Right renal cortex interstitium (tissue), 3 donors: ENCODE measurements around the gene DNASE1L2. TPM values are rescaled to one million over a fixed set of nuclear protein-coding genes. Genes with fewer than 3 reads are reported as not detected.
A peak's percentile ranks its signal among the peaks of the same experiment; 100 is the strongest.

ENCODE experiments used
- DNase-seq, 3 donors: peaks; one replicate each; pipeline ENCODE4 v3.0.0-alpha.2; 2013; ENCODE audit warnings: low read depth in 3 of 3, low spot score in 2 of 3
- polyA plus RNA-seq, 3 donors: library from polyadenylated mRNA; unstranded; fragments of 120-200 nt; gene quantifications; one replicate each; pipeline ENCODE4 v1.2.1, GENCODE V29; 2013; ENCODE audit not compliant: insufficient read length in 3 of 3

Gene DNASE1L2
- polyA plus RNA-seq, 3 donors, result 0.68 to 0.74 (median 0.74) TPM

DNA sequence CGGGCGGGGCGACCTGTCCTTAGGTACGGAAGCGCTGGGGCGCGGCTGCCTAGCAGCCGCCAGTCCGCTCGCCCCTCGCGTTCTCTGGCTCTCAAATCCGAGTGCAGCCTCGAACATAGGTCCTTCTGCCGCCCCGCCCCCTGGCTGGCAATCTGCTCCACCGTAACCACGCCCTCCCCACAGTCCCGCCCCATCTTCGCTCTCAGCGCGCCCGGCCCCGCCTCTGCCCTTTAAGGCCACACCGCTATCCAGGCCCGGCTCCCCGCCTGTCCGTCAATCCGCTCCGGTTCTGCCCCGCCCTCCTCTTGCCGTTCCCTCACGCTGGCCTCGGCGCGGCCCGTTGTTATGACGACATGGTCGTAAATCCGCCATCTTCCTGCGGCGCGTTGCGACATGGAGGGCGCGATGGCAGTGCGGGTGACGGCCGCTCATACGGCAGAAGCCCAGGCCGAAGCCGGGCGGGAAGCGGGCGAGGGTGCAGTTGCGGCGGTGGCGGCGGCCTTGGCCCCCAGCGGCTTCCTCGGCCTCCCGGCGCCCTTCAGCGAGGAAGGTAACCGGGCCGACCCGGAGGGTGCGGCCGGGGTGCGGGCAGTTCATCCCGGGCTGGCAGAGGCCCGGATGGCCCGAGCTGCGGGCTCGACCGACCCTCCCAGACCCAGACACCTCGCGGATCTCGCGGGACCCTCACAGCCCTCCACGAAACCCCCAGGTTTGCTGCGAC lies 12.9 kb upstream of the DNASE1L2 start, which contains the start of gene E4F1:
TSS of gene E4F1 (plus strand) at position 371 of the 721 bp plus-strand sequence. CDS start at position 394, 23 bp downstream.
- DNase-seq, result peak; percentile 88 to 98 (median 94)

DNA sequence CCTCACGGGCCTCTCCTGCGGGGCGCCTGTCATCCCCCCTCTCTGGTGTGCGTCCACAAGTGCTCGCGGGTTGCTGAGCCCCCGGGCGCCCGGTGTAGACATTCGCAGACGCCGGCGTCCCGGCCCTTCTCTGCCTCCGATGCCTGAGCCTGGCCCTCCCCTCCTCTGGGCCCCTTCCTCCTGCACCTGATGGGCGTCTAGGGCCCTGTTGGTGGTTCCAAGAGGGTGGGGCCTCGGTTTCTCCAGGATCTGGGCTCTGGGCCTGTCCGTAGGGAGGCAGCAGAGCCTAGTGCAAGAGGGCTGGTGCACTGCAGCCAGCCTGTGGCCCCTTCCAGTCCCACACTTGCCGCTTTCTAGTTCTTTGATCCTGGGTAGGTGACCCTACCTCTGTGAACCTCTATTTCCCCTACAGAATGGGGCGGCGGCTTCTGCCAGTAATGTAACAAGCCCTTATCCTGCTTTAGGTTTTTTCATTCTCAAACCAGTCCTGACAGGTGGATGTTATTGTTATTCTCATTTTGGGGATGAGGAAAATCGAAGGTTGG lies 12.2 kb upstream of the DNASE1L2 start:
- DNase-seq, result no peak

DNA sequence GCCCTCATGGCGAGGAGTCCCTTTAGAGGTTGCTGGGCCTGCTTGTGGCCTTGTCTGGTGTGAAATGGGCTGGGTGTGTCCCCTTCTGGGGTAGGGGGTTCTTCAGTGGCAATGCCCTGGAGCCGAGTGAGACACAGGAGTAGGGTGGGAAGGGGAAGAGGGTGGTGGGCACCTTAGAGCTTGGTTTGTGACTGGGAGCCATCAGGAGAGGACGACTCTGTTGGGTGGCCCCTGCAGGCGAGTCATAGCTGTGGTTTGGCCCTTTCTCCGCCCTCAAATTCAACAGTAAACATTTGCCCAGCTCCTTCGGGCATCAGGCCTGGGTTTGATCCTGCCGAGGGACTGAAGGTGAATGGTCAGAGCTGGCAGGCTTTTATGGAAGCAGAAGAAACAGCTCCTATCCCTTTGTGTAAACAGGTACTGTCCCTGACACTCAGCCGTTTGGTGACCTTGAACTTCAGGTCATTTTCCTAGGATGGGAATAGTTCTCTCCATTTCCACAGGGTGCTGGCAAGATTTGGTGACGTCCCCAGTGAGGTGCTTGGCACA lies 9.9 kb upstream of the DNASE1L2 start:
- DNase-seq, result no peak

DNA sequence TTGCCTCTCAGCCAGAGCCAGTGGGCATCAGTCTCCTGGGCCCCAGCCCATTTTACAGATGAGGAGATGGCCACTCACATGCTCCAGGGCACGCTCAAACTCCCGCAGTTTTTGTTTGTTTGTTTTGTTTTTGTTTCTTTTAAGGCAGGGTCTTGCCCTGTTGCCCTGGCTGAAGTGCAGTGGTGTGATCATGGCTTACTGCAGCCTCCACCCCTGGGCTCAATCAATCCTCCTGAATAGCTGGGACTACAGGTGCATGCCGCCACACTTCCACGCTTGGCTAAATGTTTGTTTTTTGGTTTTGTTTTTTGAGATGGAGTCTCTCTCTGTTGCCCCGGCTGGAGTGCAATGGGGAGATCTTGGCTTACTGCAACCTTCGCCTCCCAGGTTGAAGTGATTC lies 9.3 kb upstream of the DNASE1L2 start:
- DNase-seq, result no peak

DNA sequence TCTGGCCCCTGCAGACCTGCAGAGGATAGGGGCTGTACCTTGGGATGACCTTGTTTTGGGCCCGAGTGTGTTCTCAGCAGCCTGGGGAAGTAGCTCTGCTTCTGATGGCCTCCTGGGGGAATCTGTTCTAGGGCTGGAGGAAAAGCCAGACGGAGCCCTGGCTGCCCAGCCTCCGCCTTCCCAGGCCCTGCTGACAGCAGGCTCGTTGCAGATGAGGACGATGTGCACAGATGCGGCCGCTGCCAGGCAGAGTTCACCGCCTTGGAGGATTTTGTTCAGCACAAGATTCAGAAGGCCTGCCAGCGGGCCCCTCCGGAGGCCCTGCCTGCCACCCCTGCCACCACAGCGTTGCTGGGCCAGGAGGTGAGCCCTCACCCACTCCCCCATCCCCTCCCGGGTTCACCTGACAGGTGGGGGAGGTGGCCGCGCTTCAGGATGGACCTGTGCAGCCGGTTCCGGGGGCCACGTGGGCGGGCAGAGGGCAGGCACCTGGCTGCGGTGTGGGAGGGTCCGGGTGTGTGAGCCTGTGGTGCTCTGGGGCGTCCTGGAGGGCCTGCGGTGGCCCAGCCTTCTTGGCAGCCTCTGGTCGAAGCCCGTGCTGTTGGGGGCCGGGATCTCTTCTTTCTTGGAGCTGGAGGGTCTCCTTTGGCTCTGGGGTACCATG lies 8.0 kb upstream of the DNASE1L2 start:
- no peak for DNase-seq

DNA sequence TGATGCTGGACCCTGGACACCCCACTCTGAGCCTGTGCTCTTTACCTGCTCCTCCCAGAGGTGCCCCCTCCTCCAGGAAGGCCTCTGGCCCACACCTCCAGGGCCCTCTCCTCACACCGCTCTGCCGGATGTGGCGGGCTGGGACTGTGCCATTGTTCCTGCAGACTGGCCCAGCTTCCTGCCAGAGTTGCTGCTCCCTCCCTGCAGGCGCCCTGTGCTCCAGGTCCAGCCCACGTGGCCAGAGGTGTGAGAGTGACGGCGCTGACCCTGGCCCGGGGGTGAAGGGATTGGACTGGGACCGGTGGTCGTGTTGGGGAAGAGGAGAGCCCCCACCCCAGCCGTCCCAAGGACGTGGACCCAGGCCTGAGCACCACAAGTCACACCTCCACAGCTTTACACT lies 7.2 kb upstream of the DNASE1L2 start:
- DNase-seq, result no peak

DNA sequence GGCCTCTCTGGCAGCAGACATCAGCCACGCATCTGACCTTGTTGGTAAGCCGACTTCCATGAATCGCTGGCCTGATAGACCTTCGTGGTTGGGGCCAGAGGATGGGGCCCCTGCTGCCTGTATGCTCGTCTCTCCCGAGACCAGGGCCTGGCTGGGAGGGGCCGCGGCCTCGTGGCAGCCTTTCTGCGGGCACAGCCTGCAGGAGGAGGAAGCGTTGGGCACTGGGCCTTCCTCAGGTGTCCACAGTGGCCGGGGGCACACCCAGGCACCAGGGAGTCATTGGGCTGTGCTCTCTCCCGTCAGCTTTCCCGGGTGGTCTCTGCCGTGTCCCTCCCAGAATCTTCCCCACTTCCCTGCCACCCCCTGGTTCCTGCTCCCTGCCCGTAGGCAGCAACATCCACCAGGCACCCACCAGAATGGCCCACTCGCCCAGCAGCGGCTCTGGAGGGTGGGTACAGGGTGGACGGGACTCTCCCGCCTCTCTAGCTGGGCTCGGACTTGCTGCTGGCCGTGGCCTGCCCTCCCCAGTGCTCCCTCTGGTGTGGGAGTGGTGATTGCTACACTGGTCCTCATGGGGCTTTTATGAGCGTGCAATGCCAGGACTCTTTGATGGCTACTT lies 6.5 kb upstream of the DNASE1L2 start:
- DNase-seq, result no peak

DNA sequence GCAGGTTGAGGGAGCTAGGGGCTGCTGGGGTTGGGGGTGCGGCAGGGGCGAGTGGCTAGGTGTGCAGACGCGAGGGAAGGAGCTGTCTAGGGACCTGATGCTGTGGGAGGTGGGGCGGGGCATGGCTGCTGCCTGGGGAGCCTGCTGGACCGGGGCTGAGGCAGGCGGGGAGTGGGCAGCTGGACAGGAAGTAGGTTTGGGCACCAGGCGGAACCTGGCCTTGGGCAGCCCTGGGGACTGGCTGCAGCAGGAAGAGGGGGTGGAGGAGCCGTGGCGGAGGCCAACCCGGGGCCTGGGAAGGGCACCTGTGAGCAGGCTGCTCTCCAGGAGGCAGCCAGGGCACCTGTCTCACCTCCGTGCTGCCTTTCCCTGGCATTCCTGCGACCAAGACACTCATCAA lies 5.9 kb upstream of the DNASE1L2 start:
- no peak for DNase-seq

DNA sequence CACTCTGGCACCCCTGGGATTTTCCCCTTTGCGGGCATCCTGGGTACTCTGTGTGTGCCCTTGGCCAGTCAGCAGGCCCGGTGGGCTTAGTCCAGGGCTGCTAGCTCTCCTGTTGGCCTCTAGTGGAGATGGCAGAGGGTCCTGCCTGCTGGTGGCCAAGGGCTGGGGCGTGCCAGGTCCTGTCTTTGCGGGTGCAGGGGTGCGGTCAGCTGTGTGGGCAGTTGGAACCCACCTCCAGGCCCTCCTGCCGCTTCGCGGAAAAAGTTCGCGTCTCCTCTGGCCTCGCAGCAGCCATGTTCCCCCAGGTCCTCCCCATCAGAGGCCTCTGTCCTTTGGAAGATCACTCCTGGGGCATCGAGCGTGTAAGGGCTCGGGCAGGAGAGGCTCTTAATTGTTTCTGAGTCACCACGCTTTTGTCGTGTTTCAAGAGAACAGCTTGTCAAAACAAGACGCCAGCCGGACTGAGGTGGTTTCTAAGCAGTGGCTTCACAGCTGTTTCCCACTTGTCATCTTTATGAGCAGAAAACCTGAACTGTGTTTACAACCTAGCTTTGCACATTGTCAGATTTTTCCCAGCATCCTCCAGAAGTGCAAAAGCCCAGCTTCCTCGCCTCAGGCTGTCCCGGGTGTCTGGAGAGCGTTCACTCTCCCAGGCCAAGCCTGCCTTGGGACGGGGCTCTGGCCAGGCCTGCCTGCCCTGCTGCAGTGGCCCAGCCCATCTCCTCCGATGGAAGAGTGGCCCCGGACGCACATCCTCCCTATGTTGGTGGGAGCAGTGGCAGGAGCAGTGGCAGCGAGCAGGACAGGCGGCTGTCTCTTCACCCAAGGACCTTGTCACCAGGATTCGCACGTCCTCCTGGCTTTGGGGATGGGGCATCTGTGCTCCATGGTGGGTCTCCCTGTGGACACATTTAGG lies 5.0 kb upstream of the DNASE1L2 start:
- no peak for DNase-seq

DNA sequence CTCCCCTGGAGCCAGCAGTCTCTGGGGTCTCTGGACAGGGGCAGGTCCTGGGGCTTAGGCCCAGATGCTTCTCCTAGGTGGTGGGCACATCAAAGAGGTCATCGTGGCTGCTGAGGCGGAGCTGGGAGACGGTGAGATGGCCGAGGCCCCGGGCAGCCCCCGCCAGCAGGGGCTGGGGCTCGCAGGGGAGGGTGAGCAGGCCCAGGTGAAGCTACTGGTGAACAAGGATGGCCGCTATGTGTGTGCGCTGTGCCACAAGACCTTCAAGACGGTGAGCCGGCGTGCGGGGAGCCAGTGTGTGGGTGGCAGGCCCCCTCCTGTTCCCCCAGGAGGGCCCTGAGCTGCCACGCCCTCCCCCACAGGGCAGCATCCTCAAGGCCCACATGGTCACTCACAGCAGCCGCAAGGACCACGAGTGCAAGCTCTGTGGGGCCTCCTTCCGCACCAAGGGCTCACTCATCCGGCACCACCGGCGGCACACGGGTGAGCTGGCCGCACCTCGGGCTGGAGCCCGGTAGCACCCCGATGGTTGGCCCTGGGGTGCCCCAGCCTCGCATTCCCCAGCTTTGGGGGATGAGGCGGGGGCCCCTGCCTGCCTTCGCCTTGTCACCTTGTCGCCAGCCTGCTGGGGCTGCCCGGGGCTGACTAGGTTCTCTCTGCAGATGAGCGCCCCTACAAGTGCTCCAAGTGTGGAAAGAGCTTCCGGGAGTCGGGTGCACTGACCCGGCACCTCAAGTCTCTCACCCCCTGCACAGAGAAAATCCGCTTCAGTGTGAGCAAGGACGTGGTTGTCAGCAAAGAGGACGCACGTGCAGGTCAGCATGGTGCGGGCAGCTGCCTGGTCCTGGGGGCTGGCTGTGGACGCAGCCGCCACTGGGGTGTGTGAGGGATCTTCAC lies 3.9 kb upstream of the DNASE1L2 start:
- no peak for DNase-seq

DNA sequence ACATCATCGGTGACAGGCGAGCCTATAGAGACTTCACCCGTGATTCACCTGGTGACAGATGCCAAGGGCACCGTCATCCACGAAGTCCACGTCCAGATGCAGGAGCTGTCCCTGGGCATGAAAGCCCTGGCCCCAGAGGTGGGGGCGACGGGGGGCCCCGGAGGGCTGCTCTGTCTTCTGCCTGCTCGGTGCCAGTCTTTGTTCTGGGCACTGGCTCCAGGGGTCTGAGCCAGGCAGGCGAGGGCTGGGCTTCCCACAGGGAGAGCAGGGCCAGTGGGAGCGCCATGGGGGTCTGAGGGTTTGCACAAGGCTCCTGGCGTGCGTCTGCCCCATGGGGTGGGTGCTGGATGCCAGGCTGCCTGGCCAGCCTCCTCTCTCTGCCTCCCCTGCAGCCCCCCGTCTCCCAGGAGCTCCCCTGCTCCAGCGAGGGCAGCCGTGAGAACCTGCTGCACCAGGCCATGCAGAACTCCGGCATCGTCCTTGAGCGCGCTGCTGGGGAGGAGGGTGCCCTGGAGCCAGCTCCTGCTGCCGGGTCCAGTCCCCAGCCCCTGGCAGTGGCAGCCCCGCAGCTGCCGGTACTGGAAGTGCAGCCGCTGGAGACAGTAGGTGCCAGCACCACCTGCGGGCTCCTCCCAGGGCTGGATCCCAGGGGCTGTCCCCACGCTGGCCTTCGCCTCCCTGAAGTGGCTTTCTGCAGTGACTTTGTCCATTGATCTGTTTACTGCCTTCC lies 3.0 kb upstream of the DNASE1L2 start:
- no peak for DNase-seq

DNA sequence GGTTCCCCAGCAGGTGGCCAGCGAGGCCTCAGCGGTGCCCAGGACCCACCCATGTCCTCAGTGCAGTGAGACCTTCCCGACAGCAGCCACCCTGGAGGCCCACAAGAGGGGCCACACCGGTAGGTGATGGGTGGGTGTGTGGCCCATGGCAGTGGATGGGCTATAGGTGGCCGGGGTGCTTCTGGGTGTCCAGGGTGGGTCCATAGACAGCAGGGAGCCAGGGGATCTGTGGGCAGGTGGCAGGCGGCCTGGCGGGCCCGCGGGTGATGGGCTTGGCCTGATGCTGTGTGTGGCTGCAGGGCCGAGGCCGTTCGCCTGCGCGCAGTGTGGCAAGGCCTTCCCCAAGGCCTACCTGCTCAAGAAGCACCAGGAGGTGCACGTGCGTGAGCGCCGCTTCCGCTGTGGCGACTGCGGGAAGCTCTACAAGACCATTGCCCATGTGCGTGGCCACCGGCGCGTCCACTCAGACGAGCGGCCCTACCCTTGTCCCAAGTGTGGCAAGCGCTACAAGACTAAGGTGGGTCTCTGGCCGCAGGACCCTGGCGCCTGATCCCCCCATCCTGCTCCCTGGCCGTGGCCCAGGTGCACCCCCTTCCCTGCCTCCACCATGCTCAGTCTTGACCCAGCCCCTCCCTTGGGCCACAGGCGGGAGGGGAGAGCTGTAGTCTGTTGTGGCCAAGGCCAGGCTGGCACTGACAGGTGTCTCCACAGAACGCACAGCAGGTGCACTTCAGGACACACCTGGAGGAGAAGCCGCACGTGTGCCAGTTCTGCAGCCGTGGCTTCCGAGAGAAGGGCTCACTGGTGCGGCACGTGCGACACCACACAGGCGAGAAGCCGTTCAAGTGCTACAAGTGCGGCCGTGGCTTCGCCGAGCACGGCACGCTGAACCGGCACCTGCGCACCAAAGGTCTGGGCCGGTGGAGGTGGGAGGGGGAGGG lies 2.1 kb upstream of the DNASE1L2 start:
- no peak for DNase-seq

DNA sequence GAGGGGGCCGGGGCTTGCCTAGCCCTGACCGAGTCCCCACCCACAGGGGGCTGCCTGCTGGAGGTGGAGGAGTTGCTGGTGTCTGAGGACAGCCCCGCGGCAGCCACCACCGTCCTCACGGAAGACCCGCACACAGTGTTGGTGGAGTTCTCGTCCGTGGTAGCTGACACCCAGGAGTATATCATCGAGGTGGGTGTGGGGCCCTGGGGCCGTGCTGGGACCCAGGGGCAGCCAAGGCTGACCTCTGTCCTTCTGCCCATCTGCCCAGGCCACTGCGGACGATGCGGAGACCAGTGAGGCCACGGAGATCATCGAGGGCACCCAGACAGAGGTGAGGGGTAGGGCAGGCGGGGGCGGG lies 1.5 kb upstream of the DNASE1L2 start:
- DNase-seq, result no peak

DNA sequence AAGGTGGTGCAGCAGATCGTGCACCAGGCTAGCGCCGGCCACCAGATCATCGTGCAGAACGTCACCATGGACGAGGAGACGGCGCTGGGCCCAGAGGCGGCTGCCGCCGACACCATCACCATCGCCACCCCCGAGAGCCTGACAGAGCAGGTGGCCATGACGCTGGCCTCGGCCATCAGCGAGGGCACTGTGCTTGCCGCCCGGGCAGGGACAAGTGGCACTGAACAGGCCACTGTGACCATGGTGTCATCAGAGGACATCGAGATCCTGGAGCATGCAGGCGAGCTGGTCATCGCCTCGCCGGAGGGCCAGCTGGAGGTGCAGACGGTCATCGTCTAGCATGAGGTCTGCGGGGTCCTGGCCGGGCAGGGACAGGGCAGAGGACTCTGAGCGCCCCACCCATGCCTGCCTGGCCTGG lies 1.0 kb upstream of the DNASE1L2 start:
- DNase-seq, result no peak

DNA sequence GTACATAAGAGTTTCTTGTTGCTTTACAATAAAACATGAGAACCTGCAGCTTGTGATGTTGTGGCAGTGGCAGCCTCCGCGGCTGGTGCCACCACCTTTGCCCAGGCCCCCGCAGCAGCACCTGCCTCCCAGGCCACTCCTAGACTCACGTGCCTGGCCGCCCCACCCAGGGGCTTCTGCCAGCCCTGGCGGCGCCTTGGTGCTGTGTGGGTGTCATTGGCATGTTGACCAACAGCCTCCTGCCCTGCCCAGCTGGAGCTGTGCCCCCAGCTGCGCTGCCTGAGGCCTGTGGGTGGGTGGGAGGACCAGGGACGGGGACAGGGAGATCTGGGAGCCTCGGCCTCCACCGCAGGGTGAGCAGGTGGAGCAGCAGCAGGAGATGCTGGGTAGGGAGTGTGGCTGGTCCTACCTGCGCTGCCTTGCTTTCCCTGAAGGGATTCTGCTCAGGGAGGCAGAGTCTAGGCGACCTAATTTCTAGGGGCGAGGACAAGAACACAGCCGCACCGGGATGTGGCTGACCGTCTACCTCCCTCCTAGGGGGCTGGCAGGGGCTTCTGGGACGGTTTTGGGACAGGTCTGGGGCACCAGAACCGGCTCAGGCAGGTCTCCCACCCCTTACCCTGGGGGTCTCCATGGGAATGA lies 428 bp upstream of the DNASE1L2 start:
- no peak for DNase-seq

DNA sequence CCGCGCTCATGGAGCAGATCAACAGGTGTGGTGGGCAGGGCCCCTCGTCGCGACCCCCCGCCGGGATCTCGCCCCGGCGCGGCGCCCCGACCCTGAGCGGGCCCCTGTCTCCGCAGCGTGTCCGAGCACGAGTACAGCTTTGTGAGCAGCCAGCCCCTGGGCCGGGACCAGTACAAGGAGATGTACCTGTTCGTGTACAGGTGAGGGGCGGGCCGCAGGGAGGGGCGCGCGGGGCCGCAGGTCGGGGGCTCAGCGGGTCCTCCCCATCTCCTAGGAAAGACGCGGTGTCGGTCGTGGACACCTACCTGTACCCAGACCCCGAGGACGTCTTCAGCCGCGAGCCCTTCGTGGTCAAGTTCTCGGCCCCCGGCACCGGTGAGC lies 848 bp downstream of the DNASE1L2 start:
- no peak for DNase-seq

DNA sequence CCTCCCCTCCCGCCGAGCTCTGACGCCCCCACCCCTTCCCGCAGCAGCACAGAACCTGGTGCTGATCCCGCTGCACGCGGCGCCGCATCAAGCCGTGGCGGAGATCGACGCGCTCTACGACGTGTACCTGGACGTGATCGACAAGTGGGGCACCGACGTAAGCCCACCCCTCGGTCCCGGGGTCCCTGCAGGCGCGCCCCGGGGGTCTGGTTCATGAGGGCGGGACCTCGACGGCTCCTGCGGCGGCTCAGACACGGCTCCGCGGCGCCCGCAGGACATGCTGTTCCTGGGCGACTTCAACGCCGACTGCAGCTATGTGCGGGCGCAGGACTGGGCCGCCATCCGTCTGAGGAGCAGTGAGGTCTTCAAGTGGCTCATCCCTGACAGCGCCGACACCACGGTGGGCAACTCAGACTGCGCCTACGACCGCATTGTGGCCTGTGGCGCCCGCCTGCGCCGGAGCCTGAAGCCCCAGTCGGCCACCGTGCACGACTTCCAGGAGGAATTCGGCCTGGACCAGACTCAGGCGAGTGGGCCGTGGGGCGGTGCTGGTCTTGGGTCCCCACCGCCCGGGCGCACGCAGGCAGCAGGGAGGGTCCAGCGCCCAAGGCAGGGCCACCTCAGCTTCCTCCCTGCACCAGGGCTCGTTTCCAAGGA lies 1.4 kb downstream of the DNASE1L2 start:
- DNase-seq, result no peak
